ENCODE data around the gene DLG5.

Gene DLG5

GRCh38 chr10:77837925-77838595 lies 88.5 kb downstream of the DLG5 start:
- no peak for TF ChIP-seq POLR2AphosphoS5 (IDR thresholded peaks at IDR 0.05; ENCODE audit: low read depth, low read length)
- no peak for TF ChIP-seq REST (IDR thresholded peaks at IDR 0.05; ENCODE audit: insufficient read depth in 1 of 2, low read depth in 2 of 2, low read length in 2 of 2)
- no peak for TF ChIP-seq TAF1 (IDR thresholded peaks at IDR 0.05; ENCODE audit: borderline replicate concordance, insufficient read depth, low read length)
- TF ChIP-seq SIN3A (IDR thresholded peaks at IDR 0.05; ENCODE audit: borderline replicate concordance, insufficient read depth, low read length): no peak
- no peak for TF ChIP-seq FOXP2 (optimal IDR thresholded peaks at IDR 0.05; ENCODE audit: borderline replicate concordance, extremely low read depth, extremely low read length, insufficient read depth)

DNA sequence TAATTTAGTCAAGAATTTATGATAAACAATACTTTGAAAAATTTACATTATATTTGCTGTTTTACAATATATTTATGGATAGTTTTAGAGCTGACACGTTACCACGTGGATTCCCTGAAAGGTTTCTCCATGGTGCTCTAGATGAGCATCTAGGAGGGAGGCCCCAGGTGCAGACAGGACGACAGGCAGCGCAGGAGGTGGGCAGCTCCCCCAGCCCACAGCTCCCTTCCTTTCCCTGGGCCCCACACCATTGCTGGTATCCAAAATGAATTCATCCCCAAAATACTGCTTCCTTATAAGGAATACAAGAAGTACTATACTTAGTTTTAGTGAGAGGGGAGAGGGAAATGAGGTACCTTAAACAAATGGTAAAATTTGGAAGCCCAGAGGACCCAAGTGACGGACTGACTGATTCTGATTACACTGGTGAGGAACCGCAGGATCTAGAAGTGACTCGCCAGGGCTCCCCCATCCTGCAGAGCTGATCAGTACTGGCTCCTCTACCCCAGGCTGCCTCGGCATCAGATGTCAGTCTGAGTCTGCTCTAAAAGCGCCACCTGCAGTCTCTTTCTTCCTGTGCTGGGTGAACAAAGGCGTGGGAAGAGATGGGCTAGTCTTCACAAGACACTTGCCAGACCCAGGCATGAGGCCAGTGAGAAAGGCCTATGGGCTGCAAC lies 89.2 kb downstream of the DLG5 start:
- TF ChIP-seq SIN3A (IDR thresholded peaks at IDR 0.05; ENCODE audit: borderline replicate concordance, insufficient read depth, low read length) (no peak), REST (IDR thresholded peaks at IDR 0.05; ENCODE audit: insufficient read depth in 1 of 2, low read depth in 2 of 2, low read length in 2 of 2) (no peak), TAF1 (IDR thresholded peaks at IDR 0.05; ENCODE audit: borderline replicate concordance, insufficient read depth, low read length) (no peak), FOXP2 (optimal IDR thresholded peaks at IDR 0.05; ENCODE audit: borderline replicate concordance, extremely low read depth, extremely low read length, insufficient read depth) (no peak), POLR2AphosphoS5 (IDR thresholded peaks at IDR 0.05; ENCODE audit: low read depth, low read length) (no peak)

DNA sequence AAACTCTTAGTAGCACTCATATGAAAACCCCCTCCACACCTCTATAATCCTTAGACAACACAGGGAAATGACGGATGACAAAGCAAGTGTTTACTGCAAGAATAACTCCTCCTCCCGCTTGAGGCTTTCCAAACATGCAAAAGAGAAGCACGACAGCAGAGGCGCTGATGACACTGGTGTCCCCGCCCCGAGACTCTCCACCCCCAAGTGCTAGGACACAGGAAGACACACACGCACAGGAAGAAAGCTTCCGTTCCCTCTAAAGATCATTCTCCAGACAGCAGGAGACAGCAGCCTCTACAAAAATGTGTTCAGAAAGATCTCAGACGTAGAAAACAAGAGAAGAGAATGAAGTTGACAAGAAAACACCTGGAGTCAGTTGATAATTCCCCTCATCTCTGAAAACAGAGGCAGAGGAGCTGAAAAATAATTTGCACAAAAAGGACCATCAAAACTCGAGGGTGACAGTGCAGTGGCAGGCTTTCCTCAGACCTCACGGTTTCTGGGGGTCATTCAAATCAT lies 90.2 kb downstream of the DLG5 start:
- peak; percentile 22 for TF ChIP-seq FOXP2 (optimal IDR thresholded peaks at IDR 0.05; ENCODE audit: borderline replicate concordance, extremely low read depth, extremely low read length, insufficient read depth)
- no peak for TF ChIP-seq SIN3A (IDR thresholded peaks at IDR 0.05; ENCODE audit: borderline replicate concordance, insufficient read depth, low read length)

DNA sequence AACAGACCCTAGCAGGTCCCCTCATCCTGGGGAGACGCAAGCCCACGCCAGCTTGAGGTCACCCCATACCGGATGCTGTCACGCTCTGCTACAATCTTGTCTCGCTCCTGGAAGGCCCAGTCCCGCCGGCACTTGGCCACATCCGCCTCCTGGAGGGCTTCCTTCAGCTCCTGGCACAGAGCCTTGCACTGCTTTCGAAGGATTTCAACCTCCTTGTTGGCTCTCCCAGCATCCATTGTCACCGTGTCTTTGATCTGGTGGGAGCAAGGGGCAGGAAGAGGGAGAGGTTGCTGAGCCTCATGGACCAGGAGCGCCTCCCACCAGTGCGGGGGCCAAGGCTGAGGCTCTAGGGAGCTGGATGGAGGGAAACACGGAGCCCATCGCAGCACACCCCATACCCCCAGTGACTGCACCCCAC lies 90.9 kb downstream of the DLG5 start:
- no peak for TF ChIP-seq REST (IDR thresholded peaks at IDR 0.05; ENCODE audit: insufficient read depth in 1 of 2, low read depth in 2 of 2, low read length in 2 of 2)
- TF ChIP-seq SIN3A (IDR thresholded peaks at IDR 0.05; ENCODE audit: borderline replicate concordance, insufficient read depth, low read length): no peak
- peak; percentile 73 for TF ChIP-seq FOXP2 (optimal IDR thresholded peaks at IDR 0.05; ENCODE audit: borderline replicate concordance, extremely low read depth, extremely low read length, insufficient read depth)

- TF ChIP-seq POLR2AphosphoS5 (IDR thresholded peaks at IDR 0.05; ENCODE audit: low read depth, low read length) (no peak), TAF1 (IDR thresholded peaks at IDR 0.05; ENCODE audit: borderline replicate concordance, insufficient read depth, low read length) (no peak), SIN3A (IDR thresholded peaks at IDR 0.05; ENCODE audit: borderline replicate concordance, insufficient read depth, low read length) (no peak), FOXP2 (optimal IDR thresholded peaks at IDR 0.05; ENCODE audit: borderline replicate concordance, extremely low read depth, extremely low read length, insufficient read depth) (no peak), REST (IDR thresholded peaks at IDR 0.05; ENCODE audit: insufficient read depth in 1 of 2, low read depth in 2 of 2, low read length in 2 of 2) (no peak)
These were observed 91.4 kb downstream of the DLG5 start for GRCh38 chr10:77834943-77835668.

Data from PFSK-1 (cell line).